WTC11 (cell line): ENCODE data around the gene SVOPL.

Source experiments
- NFE2L1 ChIP-seq: sonication (generic); formaldehyde crosslinking; IDR thresholded peaks from 2 replicates; pipeline ENCODE4 v1.8.1; 2023; ENCODE audit warnings: missing genetic modification reagents
- TF ChIP-seq, protein P1 (sequence below): sonication (generic); formaldehyde crosslinking; IDR thresholded peaks from 2 replicates; pipeline ENCODE4 v1.8.1; 2022; ENCODE audit warnings: mild to moderate bottlenecking, missing genetic modification reagents, moderate library complexity, borderline replicate concordance
- TF ChIP-seq, protein P2 (sequence below): fragments of 200-600 bp; IDR thresholded peaks from 2 replicates; pipeline ENCODE4 v1.8.0; 2022; ENCODE audit warnings: antibody characterized with exemption

DNA sequence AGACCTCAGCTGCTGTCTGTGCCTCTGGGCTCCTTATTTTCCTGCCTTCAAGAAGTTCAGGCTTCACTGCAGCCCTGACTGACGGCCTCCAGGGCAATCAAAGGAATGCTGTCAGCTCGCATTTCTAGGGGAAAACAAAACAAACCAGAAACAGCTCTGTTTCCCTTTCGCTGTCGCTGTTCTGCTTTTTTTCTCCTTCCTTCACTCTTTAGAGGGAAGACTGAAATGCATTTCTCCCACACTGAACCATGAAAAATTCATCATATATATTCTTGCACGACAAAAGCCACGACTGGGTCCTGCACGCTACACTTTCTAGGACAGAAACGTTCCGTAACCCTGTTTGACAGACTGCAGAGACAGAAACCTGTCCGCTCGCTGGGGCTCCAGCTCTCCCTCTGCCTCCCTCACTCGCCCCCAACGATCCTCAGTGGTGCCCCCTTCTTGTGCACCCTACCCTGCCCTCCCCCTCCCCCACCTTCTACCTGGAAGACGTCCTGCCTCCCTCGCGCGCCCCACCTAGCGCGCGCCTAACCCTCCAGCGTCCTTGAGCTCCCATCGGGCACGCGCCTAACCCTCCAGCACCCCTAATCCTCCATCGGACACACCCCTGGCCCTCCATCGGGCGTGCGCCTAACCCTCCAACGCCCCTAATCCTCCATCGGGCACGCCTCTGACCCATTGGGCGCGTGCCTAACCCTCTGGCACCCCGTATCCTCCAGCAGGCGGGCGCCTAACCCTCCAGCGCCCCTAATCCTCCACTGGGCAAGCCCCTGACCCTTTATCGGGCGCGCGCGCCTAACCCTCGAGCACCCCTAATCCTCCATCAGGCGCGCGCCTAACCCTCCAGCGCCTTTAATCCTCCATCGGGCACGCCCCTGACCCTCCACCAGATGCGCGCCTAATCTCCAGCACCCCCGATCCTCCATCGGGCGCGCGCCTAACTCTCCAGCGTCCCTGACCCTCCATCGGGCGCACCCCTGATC is 37.1 kb downstream of the SVOPL start:
- TF ChIP-seq, protein P1, sequence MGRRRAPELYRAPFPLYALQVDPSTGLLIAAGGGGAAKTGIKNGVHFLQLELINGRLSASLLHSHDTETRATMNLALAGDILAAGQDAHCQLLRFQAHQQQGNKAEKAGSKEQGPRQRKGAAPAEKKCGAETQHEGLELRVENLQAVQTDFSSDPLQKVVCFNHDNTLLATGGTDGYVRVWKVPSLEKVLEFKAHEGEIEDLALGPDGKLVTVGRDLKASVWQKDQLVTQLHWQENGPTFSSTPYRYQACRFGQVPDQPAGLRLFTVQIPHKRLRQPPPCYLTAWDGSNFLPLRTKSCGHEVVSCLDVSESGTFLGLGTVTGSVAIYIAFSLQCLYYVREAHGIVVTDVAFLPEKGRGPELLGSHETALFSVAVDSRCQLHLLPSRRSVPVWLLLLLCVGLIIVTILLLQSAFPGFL (CRISPR knock-in tag), result no peak
- TF ChIP-seq, protein P2, sequence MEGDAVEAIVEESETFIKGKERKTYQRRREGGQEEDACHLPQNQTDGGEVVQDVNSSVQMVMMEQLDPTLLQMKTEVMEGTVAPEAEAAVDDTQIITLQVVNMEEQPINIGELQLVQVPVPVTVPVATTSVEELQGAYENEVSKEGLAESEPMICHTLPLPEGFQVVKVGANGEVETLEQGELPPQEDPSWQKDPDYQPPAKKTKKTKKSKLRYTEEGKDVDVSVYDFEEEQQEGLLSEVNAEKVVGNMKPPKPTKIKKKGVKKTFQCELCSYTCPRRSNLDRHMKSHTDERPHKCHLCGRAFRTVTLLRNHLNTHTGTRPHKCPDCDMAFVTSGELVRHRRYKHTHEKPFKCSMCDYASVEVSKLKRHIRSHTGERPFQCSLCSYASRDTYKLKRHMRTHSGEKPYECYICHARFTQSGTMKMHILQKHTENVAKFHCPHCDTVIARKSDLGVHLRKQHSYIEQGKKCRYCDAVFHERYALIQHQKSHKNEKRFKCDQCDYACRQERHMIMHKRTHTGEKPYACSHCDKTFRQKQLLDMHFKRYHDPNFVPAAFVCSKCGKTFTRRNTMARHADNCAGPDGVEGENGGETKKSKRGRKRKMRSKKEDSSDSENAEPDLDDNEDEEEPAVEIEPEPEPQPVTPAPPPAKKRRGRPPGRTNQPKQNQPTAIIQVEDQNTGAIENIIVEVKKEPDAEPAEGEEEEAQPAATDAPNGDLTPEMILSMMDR, result no peak
- TF ChIP-seq NFE2L1 (CRISPR knock-in tag), result no peak
